HG03196 (cell line): ENCODE measurements around the gene PSMC2.

Experiments
- ATAC-seq: cut with Tn5 transposase; IDR thresholded peaks from one replicate; pipeline ENCODE4 v1.9.1; 2021; ENCODE audit not compliant: unreplicated experiment

PSMC2 gene

DNA sequence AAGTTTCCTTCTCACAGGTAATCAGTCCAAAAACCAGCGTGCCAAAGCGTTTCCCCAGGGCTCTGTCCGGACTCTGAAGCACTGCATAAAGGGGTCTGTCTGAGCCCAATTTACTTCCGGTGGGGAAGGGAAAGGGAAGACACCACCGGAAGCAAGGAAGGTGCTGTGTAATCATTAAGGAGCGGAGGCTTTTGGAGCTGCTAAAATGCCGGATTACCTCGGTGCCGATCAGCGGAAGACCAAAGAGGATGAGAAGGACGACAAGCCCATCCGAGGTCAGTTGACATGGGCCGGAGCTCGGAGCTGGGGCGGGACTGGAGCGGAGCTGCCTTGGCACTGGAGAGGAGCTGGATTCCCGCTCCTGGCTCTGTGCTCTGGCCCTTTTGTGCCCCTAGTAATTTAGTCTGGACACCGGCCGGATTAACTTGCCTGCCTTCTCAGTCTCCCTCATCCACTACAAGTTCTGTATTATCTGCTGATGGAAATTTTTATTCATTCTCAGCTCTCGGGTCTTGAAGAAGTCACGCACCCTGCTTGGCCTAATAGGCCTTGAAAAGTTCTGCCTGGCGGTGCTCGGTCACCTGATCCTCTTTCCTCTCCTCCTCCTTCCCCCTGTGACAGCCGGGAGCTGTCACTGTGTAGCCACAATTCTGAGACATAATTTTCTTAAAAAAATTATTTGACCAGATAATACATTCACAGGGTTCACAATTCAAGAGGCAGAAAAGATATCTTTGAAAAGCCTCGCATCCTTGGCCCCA is at the start of gene PSMC2:
TSS of gene PSMC2 (plus strand) at position 137 of the 761 bp plus-strand sequence. CDS start at position 206, 69 bp downstream.
- ATAC-seq = peak; percentile 79

DNA sequence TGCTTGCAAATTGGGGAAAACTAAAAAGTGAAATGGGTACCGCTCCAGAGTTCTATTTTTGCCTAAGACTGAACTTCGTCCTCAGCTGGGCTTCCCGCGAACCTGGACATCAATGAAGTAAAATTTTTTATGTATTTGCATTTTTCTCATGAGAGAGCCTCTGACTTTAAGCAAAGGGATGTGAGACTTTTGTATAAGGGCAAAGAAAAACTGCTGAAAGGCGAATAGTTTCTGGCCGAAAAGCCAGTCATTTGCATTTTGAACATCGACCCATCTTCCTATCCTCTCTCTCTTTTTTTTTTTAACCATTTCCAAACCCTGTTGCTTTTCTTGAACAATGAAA is 49.6 kb upstream of the PSMC2 start:
- no peak for ATAC-seq

DNA sequence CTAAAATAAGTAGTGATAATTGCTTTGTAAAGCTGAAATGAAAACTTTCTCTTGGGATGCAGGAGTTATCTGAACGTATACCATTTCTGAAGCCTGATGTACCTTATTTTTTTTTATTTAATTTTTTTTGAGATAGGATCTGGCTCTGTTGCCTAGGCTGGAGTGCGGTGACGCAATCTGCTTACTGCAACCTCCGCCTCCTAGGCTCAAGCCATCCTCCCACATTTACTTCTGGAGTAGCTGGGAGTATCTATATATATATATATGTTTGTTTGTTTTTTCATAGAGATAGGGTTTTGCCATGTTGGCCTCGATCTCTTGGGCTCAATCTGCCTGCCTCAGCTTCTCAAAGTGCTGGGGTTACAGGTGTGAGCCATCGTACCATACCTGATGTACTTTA is 47.8 kb upstream of the PSMC2 start:
- no peak for ATAC-seq

DNA sequence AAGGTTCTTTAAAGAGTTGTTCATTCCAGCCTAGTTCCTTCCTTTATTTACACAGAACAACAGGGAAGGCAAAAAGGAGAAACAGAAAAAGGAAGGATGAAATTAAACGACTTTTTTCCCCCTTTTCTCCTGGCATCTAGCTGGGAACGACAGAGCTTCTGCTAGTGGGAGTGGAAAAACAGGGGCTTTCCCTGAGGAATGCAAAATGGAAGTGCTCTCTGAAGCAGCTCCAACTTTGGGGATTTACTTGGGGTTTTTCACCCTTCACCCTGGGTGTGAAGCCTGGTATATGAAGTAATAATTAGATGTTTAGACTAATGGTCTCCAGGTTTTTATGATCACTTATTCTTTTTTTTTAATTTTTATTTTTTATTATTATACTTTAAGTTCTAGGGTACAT is 46.0 kb upstream of the PSMC2 start:
- ATAC-seq = no peak

DNA sequence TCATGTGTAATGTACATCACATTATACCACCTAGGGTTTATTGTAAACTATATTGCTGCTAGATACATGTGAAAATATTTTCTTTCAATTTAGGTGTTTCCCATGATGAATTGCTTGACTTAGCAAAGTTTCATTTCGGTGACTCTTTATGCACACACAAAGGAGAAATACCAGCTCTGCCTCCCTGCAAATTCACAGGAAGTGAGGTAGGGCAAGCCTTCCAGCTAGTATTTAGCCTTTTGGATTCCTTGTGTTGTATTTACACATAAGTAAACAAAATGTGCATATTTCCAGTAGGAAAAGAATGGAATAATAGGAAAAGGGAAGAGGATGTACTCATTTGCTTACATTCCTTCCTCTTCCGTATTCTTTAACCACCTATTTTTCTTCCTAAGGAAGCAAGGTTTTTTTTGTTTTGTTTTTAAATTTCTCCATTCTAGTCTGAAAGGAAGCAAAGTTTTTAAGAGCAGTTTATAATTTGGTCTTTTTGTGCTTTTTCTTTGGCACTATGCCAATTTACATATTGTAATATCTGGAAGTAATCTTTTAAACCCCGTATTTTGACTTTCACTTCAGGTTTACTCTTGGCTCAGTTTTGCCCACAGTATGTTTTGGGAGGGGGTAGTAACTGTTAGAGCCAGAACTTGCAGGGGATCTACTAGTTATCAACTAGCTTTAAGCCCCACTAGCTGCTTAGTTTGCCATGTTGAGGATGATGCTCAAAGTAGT is 39.8 kb upstream of the PSMC2 start:
- ATAC-seq = no peak

DNA sequence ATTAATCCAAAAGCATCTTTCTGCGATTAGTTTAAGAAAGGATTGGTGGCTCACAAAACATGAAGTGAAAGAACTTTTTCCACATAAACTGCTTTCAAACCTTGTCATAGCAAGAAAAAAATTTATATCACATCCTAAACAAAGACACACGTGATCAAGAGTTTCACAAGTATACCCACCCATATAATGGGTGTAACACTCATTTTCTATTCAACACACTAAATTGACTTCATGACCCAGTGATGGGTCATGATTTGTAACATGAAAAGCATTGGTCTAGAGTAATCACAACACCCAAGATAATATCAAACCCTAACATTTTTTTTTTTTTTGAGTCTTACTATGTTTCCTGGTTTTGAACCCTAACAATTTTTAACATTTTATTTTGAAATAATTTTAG is 32.6 kb upstream of the PSMC2 start:
- no peak for ATAC-seq

DNA sequence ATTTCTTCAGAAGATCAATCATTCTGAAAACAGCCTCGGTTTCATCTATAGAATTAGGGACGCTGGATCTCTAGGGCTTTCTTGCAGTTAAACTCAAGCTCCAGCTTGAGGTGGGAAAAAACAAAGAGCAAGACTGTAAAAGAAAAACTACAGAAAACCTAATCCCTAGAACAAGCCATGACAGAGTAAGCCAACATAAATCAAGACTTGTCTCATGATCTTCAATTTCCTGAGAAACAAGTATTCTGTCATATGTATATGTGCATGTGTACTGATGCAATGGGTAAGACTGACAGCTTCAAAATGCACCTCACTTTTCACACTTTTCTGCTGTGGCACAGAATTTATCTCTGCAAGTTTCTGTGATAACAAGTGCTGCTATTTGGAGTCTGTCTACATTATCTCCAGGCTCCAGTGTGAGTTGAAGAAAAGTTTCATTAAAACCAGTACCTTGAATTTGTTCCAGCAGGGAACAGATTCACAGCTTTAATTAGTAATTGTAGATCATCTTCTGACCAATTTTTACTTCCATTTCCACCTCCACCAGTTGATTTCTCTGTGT is 31.0 kb upstream of the PSMC2 start:
- no peak for ATAC-seq

DNA sequence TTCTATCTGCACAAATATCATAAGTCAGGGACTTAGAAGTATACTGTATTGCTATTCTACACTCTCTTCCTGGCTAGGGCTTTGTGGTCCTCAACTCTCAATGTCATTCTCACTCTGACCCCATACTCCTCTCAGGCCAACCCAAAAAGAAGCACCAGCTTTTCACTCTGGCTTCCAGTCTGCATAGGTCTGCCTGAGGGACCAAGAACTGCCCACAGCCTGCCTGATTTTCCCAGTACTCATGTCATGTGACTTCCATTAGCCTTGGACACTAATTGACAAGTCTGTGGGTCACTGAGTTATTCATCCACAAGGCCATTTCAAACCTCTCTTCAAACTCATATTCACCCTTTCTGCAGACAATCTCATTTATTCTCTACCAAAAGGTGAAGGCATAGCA is 30.4 kb upstream of the PSMC2 start:
- no peak for ATAC-seq

DNA sequence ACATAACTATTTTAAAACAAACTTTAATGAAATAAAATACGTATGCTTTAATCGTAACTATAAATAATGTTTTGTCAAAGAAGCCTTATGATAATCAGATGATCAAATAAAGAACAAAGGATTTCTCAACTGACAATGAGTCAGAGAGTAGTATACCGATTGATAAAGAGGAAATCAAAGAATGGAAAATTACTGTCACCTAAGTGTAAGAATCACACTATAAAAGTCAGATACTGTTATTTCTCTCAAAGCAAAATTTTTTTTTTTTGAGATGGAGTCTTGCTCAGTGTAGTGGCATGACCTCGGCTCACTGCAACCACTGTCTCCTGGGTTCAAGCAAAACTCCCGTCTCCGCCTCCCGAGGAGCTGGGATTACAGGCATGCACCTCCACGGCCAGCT is 21.7 kb upstream of the PSMC2 start:
- ATAC-seq = no peak

DNA sequence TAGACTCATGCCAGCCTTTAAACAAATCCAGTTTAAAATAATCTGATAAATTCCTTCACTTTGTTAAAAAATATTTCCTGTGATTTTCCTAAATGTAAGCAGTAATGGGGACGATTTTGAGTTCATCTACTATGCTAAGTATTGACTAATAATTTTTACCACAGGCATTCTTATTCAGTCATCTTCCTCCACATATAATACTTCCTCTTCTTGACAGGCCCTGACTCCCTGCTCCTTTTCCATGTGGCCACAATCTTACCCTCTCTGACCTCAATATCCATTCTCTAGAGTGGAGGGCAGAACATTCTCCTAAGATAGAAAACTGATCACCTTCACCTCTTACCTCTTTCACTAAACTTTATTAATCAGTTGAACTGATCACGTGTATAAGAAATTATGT is 10.7 kb upstream of the PSMC2 start:
- ATAC-seq = no peak

DNA sequence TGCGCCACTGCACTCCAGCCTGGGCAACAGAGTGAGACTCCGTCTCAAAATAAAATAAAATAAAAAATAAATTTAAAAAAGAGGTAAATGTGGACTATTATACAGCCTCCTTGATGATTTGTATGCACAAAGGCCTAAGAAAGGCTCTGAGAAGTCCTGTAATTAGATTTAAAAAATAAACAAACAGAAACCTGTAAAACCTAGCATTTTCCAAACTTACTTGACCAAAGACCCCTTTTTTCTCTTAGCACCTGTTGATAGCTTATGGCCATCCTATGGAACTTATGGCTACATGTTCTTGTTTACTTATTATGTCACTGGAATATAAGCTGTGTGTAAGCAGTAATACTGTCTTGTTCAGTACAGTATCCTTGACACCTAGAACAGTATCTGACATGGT is 8.6 kb upstream of the PSMC2 start:
- no peak for ATAC-seq

DNA sequence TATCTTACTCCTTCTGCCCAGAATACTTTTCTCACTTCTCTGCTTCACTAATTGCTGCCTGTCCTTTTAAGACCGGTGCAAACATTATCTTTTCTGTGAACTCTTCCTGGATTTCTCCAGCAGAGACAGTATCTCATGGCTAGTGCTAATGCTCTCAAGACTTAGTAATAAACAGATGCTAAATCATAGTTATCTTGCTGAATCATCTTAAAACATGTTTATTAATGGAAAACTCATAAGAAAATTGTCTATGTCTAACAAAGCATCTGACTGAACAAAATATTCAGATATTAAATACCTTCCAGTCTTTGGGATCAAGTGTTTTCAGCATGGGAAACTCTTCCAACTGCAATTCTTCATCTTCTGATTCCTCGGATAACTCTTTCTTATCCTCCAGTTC is 6.0 kb upstream of the PSMC2 start:
- ATAC-seq = no peak

DNA sequence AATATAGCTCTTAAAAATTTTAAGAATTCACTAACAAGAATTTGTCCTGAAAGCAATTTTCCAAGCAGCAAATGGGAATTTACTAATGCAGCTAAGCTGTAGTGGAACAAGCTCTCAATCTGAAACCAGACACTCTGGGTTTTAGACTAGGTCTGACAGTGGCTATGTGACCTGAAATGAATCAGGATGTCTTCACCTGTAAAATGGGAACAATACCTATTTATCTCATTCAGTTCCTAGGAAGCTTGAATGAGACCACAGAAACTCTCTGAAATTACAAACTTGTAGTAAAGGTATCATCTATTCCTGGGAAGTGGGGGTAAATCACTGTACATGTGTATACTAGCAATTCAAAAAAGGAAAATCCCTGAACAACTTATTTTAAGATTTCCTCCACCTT is 4.1 kb upstream of the PSMC2 start:
- ATAC-seq = no peak

DNA sequence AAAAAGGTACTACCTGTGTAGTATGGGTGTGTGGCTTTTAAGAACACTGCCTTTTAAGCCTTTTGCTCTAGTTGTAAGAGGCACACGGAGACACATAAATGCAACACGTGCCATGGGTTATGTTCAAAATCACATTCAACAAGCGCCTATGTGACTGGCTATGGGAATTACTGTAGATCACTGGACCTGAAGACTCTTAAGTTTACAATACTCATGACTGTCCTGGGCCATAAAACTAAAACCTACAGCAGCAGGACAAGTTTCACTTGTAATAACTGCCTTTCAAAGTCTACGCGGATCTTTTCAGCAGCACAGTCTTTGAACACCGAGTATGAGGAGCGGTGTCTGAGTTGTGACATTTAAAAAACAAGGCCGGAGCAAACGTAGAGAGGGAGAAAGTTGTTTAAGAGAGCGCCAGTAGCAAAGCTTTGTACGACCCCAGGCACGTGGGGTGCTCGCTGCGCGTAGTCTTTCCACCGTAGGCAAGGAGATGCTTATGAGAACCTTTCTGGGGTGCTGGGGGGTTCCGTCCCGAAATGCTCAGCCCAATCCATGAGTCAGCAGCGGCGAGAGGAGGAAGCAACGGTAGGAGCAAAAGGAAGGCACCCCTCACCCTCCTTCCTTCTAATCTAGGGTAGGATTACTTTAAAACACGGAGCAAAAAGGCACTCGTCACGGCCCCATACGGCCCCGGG is 3.5 kb upstream of the PSMC2 start:
- ATAC-seq = peak; percentile 7

DNA sequence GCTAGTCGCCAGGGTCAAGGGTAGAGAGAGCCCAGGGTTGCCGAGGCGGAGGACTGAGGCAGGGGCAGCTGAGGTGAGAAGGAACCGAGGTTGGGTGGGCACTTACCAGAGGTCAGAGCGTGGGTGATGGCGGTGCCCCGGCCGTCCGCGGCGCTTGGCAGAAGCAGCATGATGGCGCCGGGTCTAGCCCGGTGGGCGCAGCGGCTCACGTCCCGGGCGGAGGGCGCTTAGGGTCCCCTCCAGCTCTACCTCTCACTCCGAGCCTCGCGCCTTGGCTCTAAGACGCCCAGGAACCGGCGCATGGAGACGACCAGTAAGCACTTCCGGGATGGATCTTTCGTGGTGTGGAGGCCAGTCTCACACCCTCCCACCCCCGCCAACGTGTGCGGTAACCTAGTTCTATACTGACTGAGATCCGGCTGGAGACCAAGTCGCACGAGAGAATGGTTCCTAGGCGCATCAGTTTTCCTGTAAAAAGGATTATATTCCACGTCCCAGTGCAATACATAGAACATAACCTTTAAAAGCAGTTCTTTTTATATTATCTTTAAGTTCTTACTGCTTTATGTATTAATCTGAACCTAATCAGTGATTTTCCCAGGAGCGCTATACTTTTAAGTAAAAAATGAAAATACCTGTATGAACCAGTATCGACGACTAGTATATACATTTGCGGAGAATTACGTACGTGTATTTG is 2.8 kb upstream of the PSMC2 start, which contains the start of gene DNAJC2:
TSS of gene DNAJC2 (minus strand) at position 315 of the 697 bp plus-strand sequence. CDS start at position 170, 145 bp downstream.
- ATAC-seq = peak; percentile 79

DNA sequence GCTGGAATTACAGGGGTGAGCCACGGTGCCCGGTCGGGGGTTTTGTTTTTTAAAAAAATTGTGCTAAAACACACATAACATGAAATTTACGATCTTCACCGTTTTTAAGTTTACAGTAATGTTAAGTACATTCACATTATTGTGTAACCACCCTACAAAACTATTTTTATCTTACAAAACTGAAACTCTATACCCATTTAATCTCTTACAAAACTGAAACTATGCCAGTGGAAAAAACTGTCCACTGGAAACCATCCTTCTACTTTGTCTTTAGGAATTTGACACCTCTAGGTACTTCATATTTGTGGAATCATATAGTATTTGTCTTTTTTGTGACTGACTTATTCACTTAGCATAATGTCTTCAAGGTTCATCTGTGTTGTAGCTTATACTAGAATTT is 1.0 kb upstream of the PSMC2 start:
- ATAC-seq = no peak

DNA sequence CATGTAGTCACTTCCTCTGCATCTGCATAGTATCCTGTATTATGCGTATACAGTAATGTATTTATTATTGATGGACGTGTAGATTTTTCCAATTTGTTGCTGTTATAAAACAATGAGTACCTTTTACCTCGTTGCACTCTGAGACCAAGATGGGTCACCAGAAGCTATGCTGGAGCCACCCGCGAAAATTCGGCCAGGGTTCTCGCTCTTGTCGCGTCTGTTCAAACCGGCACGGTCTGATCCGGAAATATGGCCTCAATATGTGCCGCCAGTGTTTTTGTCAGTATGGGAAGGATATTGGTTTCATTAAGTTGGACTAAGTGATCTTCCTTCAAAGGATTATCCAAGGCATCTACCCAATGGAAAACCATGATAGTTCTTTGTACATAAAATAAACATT is 1.0 kb downstream of the PSMC2 start:
- no peak for ATAC-seq

DNA sequence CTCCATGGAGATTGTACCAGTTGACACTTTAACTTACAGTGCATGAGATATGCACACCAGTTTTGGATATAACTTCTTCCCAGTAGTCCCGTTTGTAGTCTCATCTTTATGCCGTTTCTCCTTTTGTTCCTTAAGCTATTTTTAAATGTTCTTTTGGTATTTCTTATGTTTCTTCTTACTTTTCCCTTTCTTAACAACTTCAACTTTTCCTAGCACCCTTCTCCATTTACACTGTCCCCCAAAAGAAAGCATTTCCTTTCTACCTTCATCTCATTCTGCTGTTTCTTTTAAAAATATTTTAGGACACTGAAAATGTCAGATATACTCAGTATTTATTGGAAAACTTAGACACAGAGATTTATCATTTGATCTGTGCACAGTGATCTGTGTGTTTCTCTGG is 1.5 kb downstream of the PSMC2 start:
- no peak for ATAC-seq

DNA sequence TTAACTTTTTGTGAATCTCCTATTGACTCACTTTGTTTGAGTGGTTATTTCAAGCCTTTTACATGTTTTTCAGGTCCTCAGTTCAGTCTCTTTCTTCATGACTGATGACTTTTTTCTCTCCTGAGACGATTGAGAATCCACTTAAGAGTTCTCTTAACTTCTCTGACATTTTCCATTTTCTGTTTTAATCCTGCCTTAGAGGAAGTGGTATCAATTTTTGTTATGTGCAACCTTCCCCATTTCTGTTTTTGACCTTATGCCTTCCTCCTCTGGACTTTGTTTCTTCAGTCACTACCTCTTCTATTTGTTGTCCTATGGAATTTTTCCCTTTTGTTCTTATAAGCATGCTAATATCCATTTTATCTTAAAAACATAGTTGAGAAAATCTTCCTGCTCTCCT is 2.4 kb downstream of the PSMC2 start:
- no peak for ATAC-seq

DNA sequence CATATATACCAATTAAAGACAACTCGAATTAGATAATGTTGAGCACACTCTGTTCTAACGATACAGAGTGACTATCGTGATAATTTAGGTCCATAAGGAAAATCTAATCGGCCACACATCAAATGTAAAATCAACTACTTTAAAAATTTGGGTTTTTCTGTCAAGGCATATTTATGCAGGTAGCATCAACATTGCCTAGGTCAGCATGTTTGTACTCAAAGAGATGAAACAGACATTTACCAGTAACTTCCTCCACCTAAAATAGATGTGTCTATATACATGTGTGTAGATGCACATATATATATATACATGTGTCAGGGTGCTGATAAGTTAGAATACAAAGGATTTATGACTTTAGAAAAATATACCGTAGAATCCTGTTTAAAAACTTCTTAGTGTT is 22.0 kb downstream of the PSMC2 start:
- ATAC-seq = no peak
